H9 (cell line): Measurements from ENCODE around the gene LUZP2. TPM values are rescaled to one million over a fixed set of nuclear protein-coding genes. Genes with fewer than 3 reads are reported as not detected.

Experiments used
- DNase-seq: peaks from one replicate; pipeline ENCODE4 v3.0.0-alpha.2; 2017
- H2AFZ ChIP-seq: one replicate; pipeline ENCODE4 v1.6.1; 2013; ENCODE audit warnings: mild to moderate bottlenecking, low read length, control low read depth, moderate library complexity
- H2AK5ac ChIP-seq: 2 replicates; pipeline ENCODE4 v1.6.1; 2013; ENCODE audit warnings: low read length, control low read depth, mixed read lengths; ENCODE audit not compliant: insufficient read length
- H2BK120ac ChIP-seq: one replicate; pipeline ENCODE4 v1.6.1; 2013; ENCODE audit warnings: low read depth, mild to moderate bottlenecking, low read length, control low read depth, inconsistent platforms; ENCODE audit not compliant: poor library complexity, severe bottlenecking
- H2BK12ac ChIP-seq: 2 replicates; pipeline ENCODE4 v1.6.1; 2013; ENCODE audit warnings: low read length, control low read depth, mixed read lengths, low read depth; ENCODE audit not compliant: insufficient read length
- H2BK15ac ChIP-seq: 2 replicates; pipeline ENCODE4 v1.6.1; 2013; ENCODE audit warnings: low read depth, low read length, control low read depth
- H2BK20ac ChIP-seq: one replicate; pipeline ENCODE4 v1.6.1; 2013; ENCODE audit warnings: low read depth, mild to moderate bottlenecking, low read length, control low read depth, inconsistent platforms; ENCODE audit not compliant: poor library complexity, severe bottlenecking
- H2BK5ac ChIP-seq: 2 replicates; pipeline ENCODE4 v1.6.1; 2013; ENCODE audit warnings: low read length, control low read depth, mixed read lengths; ENCODE audit not compliant: insufficient read length
- H3K14ac ChIP-seq: 2 replicates; pipeline ENCODE4 v1.6.1; 2013; ENCODE audit warnings: low read length, control low read depth; ENCODE audit not compliant: insufficient read depth
- H3K18ac ChIP-seq: 2 replicates; pipeline ENCODE4 v1.6.1; 2013; ENCODE audit warnings: low read depth, mild to moderate bottlenecking, mixed read lengths, low read length, control low read depth; ENCODE audit not compliant: insufficient read length
- H3K23ac ChIP-seq: 2 replicates; pipeline ENCODE4 v1.6.1; 2013; ENCODE audit warnings: low read length, control low read depth, mixed read lengths, low read depth; ENCODE audit not compliant: insufficient read length
- H3K23me2 ChIP-seq: 2 replicates; pipeline ENCODE4 v1.6.1; 2013; ENCODE audit warnings: low read depth, mild to moderate bottlenecking, mixed read lengths, low read length, control low read depth; ENCODE audit not compliant: insufficient read length, poor library complexity, severe bottlenecking
- H3K27ac ChIP-seq: 2 replicates; pipeline ENCODE4 v1.5.1; 2013; ENCODE audit warnings: low read length, control low read depth, mixed read lengths, low read depth; ENCODE audit not compliant: insufficient read length
- H3K27me3 ChIP-seq: 2 replicates; pipeline ENCODE4 v1.6.1; 2013; ENCODE audit warnings: low read length, control low read depth, inconsistent platforms; ENCODE audit not compliant: insufficient read depth
- H3K4ac ChIP-seq: 2 replicates; pipeline ENCODE4 v1.6.1; 2013; ENCODE audit warnings: low read depth, mild to moderate bottlenecking, control low read depth, inconsistent platforms, low read length, moderate library complexity
- H3K4me1 ChIP-seq: 2 replicates; pipeline ENCODE4 v1.6.1; 2013; ENCODE audit warnings: low read length, control low read depth, inconsistent platforms; ENCODE audit not compliant: insufficient read depth
- H3K4me2 ChIP-seq: 2 replicates; pipeline ENCODE4 v1.6.1; 2013; ENCODE audit warnings: low read length, control low read depth, mixed read lengths; ENCODE audit not compliant: insufficient read length, insufficient read depth
- H3K56ac ChIP-seq: 2 replicates; pipeline ENCODE4 v1.6.1; 2013; ENCODE audit warnings: low read depth, mild to moderate bottlenecking, mixed read lengths, low read length, control low read depth; ENCODE audit not compliant: insufficient read length
- H3K79me1 ChIP-seq: 2 replicates; pipeline ENCODE4 v1.6.1; 2013; ENCODE audit warnings: low read depth, mild to moderate bottlenecking, moderate library complexity, low read length, control low read depth, inconsistent platforms; ENCODE audit not compliant: insufficient read depth, poor library complexity, severe bottlenecking
- H3K79me2 ChIP-seq: 2 replicates; pipeline ENCODE4 v1.6.1; 2013; ENCODE audit warnings: low read length, control low read depth, inconsistent platforms; ENCODE audit not compliant: insufficient read depth
- H3K9ac ChIP-seq: 2 replicates; pipeline ENCODE4 v1.6.1; 2013; ENCODE audit warnings: low read length, control low read depth, mixed read lengths; ENCODE audit not compliant: insufficient read length; ENCODE audit errors: extremely low read depth
- H3K9me3 ChIP-seq: one replicate; pipeline ENCODE4 v1.6.1; 2013; ENCODE audit warnings: low read depth, low read length, inconsistent platforms; ENCODE audit not compliant: control insufficient read depth
- H3T11ph ChIP-seq: one replicate; pipeline ENCODE4 v1.6.1; 2013; ENCODE audit warnings: mild to moderate bottlenecking, low read length, control low read depth, inconsistent platforms
- H4K20me1 ChIP-seq: one replicate; pipeline ENCODE4 v1.6.1; 2013; ENCODE audit not compliant: control insufficient read depth, insufficient read length, insufficient read depth
- H4K5ac ChIP-seq: 2 replicates; pipeline ENCODE4 v1.6.1; 2013; ENCODE audit warnings: low read depth, mild to moderate bottlenecking, mixed read lengths, low read length, control low read depth; ENCODE audit not compliant: insufficient read length
- H4K8ac ChIP-seq: replicated peaks from 2 replicates; pipeline ENCODE4 v1.6.1; 2013; ENCODE audit warnings: low read length, control low read depth, mixed read lengths, low read depth; ENCODE audit not compliant: insufficient read length
- H4K91ac ChIP-seq: 2 replicates; pipeline ENCODE4 v1.6.1; 2013; ENCODE audit warnings: low read depth, mild to moderate bottlenecking, moderate library complexity, mixed read lengths, low read length, control low read depth; ENCODE audit not compliant: insufficient read length
- H3K27ac Mint-ChIP-seq, 3 experiments: 2 replicates in 2 of 3; 3 replicates in 1 of 3; pipeline ENCODE4 v1.8.0; 2020 to 2021; ENCODE audit warnings: mixed read lengths in 3 of 3, mild to moderate bottlenecking in 1 of 3, moderate library complexity in 1 of 3
- H3K27me3 Mint-ChIP-seq: 2 replicates; pipeline ENCODE4 v1.8.0; 2021; ENCODE audit warnings: low read depth, mild to moderate bottlenecking, moderate library complexity, mixed read lengths
- H3K36me3 Mint-ChIP-seq, 3 experiments: 2 replicates in 2 of 3; 3 replicates in 1 of 3; pipeline ENCODE4 v1.8.0; 2020 to 2021; ENCODE audit warnings: low read depth in 3 of 3, mixed read lengths in 3 of 3; ENCODE audit not compliant: insufficient read depth in 1 of 3
- H3K4me1 Mint-ChIP-seq, 2 experiments: 2 replicates each; pipeline ENCODE4 v1.8.0; 2020; ENCODE audit warnings: mixed read lengths in 2 of 2
- H3K4me3 Mint-ChIP-seq, 2 experiments: 2 replicates in 1 of 2; 3 replicates in 1 of 2; pipeline ENCODE4 v1.8.0; 2020 to 2021; ENCODE audit warnings: mild to moderate bottlenecking in 2 of 2, mixed read lengths in 2 of 2, moderate library complexity in 1 of 2
- H3K9me3 Mint-ChIP-seq, 2 experiments: 2 replicates in 1 of 2; 3 replicates in 1 of 2; pipeline ENCODE4 v1.8.0; 2020; ENCODE audit warnings: mild to moderate bottlenecking in 2 of 2, mixed read lengths in 2 of 2, moderate library complexity in 1 of 2
- WGBS: extraction: QIAGEN DNeasy Blood & Tissue Kit; methylation state at CpG from one replicate; pipeline ENCODE4 v1.1.7; 2013; ENCODE audit warnings: missing lambda C conversion rate, low lambda C conversion rate, mixed read lengths; ENCODE audit not compliant: insufficient read length; ENCODE audit errors: extremely low coverage; 5-methylcytosine and 5-hydroxymethylcytosine counted together
- total RNA-seq: library from RNA; stranded (reverse); gene quantifications from 2 replicates; pipeline ENCODE4 v1.2.1, GENCODE V29; 2021
- TF ChIP-seq, protein P1 (sequence below): fragments of 200-600 bp; sonication (generic); conservative IDR thresholded peaks from 3 replicates; pipeline ENCODE4 v1.8.0; 2021; ENCODE audit warnings: antibody characterized with exemption, mild to moderate bottlenecking

Gene LUZP2
- total RNA-seq, 1 experiment from 2014 or later = 25.4 TPM

DNA sequence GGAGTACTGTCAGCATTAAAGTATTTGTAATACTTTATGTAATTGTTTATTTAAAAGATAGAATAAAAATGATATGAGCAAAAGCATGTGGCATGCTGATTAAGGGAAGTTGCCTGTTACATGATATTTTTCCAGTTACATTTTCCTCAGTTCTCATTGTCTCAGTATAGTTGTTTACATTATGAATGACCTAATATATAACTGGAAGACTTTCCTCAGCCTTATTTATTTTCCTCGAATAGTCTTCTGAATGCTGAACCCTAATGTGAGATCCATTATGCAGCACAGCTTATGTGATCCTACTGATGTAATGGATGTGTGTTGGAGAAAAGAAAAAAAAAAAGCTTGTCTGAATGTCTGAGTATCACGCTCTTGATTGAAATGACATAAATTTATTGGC lies 95.5 kb downstream of the LUZP2 start:
- H3K4ac ChIP-seq = no peak overlapping the region
- no peaks in the 10 kb centered on the region for H3K27me3 Mint-ChIP-seq

More for the DNA sequence above, 95.5 kb downstream of the LUZP2 start:
- no peak overlapping the region for H3K56ac ChIP-seq
- H4K8ac ChIP-seq = no peak overlapping the region
- no peak overlapping the region for H3K4me3 Mint-ChIP-seq
- H3K4me2 ChIP-seq = no peak overlapping the region
- no peak overlapping the region for H4K91ac ChIP-seq
- H3K9ac ChIP-seq = no peak overlapping the region
- H3K9me3 ChIP-seq = no peaks in the 10 kb centered on the region
- no peaks in the 10 kb centered on the region for H3K79me1 ChIP-seq
- H2AFZ ChIP-seq = no peak overlapping the region
- no peak overlapping the region for H3K23ac ChIP-seq
- H3K27ac Mint-ChIP-seq = no peak overlapping the region
- H3K4me1 Mint-ChIP-seq = no peaks in the 10 kb centered on the region
- H2BK20ac ChIP-seq = no peak overlapping the region
- H4K20me1 ChIP-seq = no peaks in the 10 kb centered on the region
- no peak overlapping the region for H2BK15ac ChIP-seq
- no peak overlapping the region for H4K5ac ChIP-seq
- H3K36me3 Mint-ChIP-seq = no peaks in the 10 kb centered on the region
- no peak overlapping the region for H3K18ac ChIP-seq
- H3K27me3 ChIP-seq = no peaks in the 10 kb centered on the region
- H3K9me3 Mint-ChIP-seq = no peaks in the 10 kb centered on the region
- H2BK5ac ChIP-seq = no peak overlapping the region
- H3K27ac ChIP-seq = no peak overlapping the region
- no peak overlapping the region for H2BK120ac ChIP-seq
- WGBS = no CpG with 5 or more reads among the region's 2 CpGs
- no peaks in the 10 kb centered on the region for H3K23me2 ChIP-seq
- H2AK5ac ChIP-seq = no peak overlapping the region
- H2BK12ac ChIP-seq = no peak overlapping the region
- TF ChIP-seq, protein P1, sequence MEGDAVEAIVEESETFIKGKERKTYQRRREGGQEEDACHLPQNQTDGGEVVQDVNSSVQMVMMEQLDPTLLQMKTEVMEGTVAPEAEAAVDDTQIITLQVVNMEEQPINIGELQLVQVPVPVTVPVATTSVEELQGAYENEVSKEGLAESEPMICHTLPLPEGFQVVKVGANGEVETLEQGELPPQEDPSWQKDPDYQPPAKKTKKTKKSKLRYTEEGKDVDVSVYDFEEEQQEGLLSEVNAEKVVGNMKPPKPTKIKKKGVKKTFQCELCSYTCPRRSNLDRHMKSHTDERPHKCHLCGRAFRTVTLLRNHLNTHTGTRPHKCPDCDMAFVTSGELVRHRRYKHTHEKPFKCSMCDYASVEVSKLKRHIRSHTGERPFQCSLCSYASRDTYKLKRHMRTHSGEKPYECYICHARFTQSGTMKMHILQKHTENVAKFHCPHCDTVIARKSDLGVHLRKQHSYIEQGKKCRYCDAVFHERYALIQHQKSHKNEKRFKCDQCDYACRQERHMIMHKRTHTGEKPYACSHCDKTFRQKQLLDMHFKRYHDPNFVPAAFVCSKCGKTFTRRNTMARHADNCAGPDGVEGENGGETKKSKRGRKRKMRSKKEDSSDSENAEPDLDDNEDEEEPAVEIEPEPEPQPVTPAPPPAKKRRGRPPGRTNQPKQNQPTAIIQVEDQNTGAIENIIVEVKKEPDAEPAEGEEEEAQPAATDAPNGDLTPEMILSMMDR = no peak
- DNase-seq = no peak
- no peaks in the 10 kb centered on the region for H3K4me1 ChIP-seq
- H3K14ac ChIP-seq = no peak overlapping the region
- H3T11ph ChIP-seq = no peak overlapping the region
- no peaks in the 10 kb centered on the region for H3K79me2 ChIP-seq
